GM12878 (cell line): ENCODE results near the gene CTCFL.
"Not testable (repeated sequence)": the region's sequence is repeated elsewhere in the genome, so short reads cannot be mapped to it uniquely, and the experiment has no call there.

ENCODE experiments used
- CREB1 ChIP-seq: IDR thresholded peaks from 2 replicates; pipeline ENCODE4 v1.6.1; 2012; ENCODE audit warnings: low read depth, mild to moderate bottlenecking, inconsistent platforms
- CTCF ChIP-seq, 3 experiments: IDR thresholded peaks in 2 of 3; conservative IDR thresholded peaks in 1 of 3; 2 replicates each; pipeline ENCODE4 v1.5.1; 2011; ENCODE audit warnings: low read depth in 3 of 3, low read length in 3 of 3, mild to moderate bottlenecking in 3 of 3, control low read depth in 2 of 3, moderate library complexity in 2 of 3, inconsistent platforms in 1 of 3, mixed read lengths in 1 of 3; ENCODE audit not compliant: control insufficient read depth in 2 of 3, insufficient read depth in 1 of 3; ENCODE audit errors: extremely low read depth in 1 of 3
- ELK1 ChIP-seq: IDR thresholded peaks from 2 replicates; pipeline ENCODE4 v1.6.1; 2012; ENCODE audit warnings: low read depth, low read length, improper control_type of control experiment
- EP300 ChIP-seq, 2 experiments: fragments of 150-350 bp in 1 of 2; IDR thresholded peaks; 2 replicates each; pipeline ENCODE4 v1.6.1; 2011 to 2012; ENCODE audit warnings: low read depth in 2 of 2, low read length in 2 of 2, borderline replicate concordance in 1 of 2, improper control_type of control experiment in 1 of 2, inconsistent platforms in 1 of 2; ENCODE audit not compliant: control insufficient read depth in 1 of 2
- EZH2 ChIP-seq: IDR thresholded peaks from 2 replicates; pipeline ENCODE4 v1.6.1; 2012; ENCODE audit warnings: low read depth, mild to moderate bottlenecking, control low read depth, inconsistent platforms, low read length, borderline replicate concordance; ENCODE audit not compliant: control insufficient read depth
- HDAC6 ChIP-seq: fragments of 200-600 bp; sonication (generic); IDR thresholded peaks from one replicate; pipeline ENCODE4 v1.8.0; 2017; ENCODE audit warnings: antibody characterized with exemption; ENCODE audit not compliant: unreplicated experiment
- IKZF1 ChIP-seq: fragments of 450-650 bp; conservative IDR thresholded peaks from 2 replicates; pipeline ENCODE4 v1.6.1; 2017; ENCODE audit warnings: antibody characterized with exemption, mild to moderate bottlenecking
- NRF1 ChIP-seq: conservative IDR thresholded peaks from 2 replicates; pipeline ENCODE4 v1.6.1; 2011; ENCODE audit warnings: mild to moderate bottlenecking, low read depth, low read length, improper control_type of control experiment
- POLR2AphosphoS5 ChIP-seq: IDR thresholded peaks from 2 replicates; pipeline ENCODE4 v1.6.1; 2011; ENCODE audit warnings: mild to moderate bottlenecking, low read length, inconsistent platforms
- RAD21 ChIP-seq: IDR thresholded peaks from 2 replicates; pipeline ENCODE4 v1.6.1; 2011; ENCODE audit warnings: mild to moderate bottlenecking, low read depth, low read length, moderate library complexity; ENCODE audit not compliant: insufficient read depth
- SMC3 ChIP-seq: IDR thresholded peaks from 2 replicates; pipeline ENCODE4 v1.6.1; 2011; ENCODE audit warnings: low read length, improper control_type of control experiment, borderline replicate concordance
- SP1 ChIP-seq: IDR thresholded peaks from one replicate; pipeline ENCODE4 v1.6.1; 2011; ENCODE audit warnings: low read depth, low read length
- ZNF24 ChIP-seq: fragments of 450-650 bp; IDR thresholded peaks from 2 replicates; pipeline ENCODE4 v1.6.1; 2017; ENCODE audit warnings: antibody characterized with exemption, mild to moderate bottlenecking
- ZNF274 ChIP-seq: IDR thresholded peaks from one replicate; pipeline ENCODE4 v1.8.0; 2011; ENCODE audit not compliant: insufficient read length, insufficient read depth

GRCh38 chr20:57472474-57472873 is 52.5 kb downstream of the CTCFL start:
- TF ChIP-seq POLR2AphosphoS5; RAD21; SP1; HDAC6; ZNF274; EP300 (IDR thresholded peaks at IDR 0.05; ENCODE audit: borderline replicate concordance in 1 of 2, control insufficient read depth in 1 of 2, low read depth in 2 of 2, low read length in 2 of 2); SMC3; EZH2; IKZF1; ZNF24; CTCF (IDR thresholded peaks at IDR 0.05 in 2 of 3, conservative IDR thresholded peaks at IDR 0.05 in 1 of 3; ENCODE audit: control insufficient read depth in 2 of 3, extremely low read depth in 1 of 3, insufficient read depth in 1 of 3, low read depth in 3 of 3, low read length in 3 of 3); CREB1; ELK1; NRF1: not testable (repeated sequence)
